H9 (cell line): ENCODE results near the gene IFNL1. TPM values are rescaled to one million over a fixed set of nuclear protein-coding genes. Genes with fewer than 3 reads are reported as not detected.

Source experiments
- DNase-seq: peaks from one replicate; pipeline ENCODE4 v3.0.0-alpha.2; 2017
- H2AFZ ChIP-seq: one replicate; pipeline ENCODE4 v1.6.1; 2013; ENCODE audit warnings: mild to moderate bottlenecking, low read length, control low read depth, moderate library complexity
- H2AK5ac ChIP-seq: 2 replicates; pipeline ENCODE4 v1.6.1; 2013; ENCODE audit warnings: low read length, control low read depth, mixed read lengths; ENCODE audit not compliant: insufficient read length
- H2BK120ac ChIP-seq: one replicate; pipeline ENCODE4 v1.6.1; 2013; ENCODE audit warnings: low read depth, mild to moderate bottlenecking, low read length, control low read depth, inconsistent platforms; ENCODE audit not compliant: poor library complexity, severe bottlenecking
- H2BK12ac ChIP-seq: 2 replicates; pipeline ENCODE4 v1.6.1; 2013; ENCODE audit warnings: low read length, control low read depth, mixed read lengths, low read depth; ENCODE audit not compliant: insufficient read length
- H2BK15ac ChIP-seq: 2 replicates; pipeline ENCODE4 v1.6.1; 2013; ENCODE audit warnings: low read depth, low read length, control low read depth
- H2BK20ac ChIP-seq: one replicate; pipeline ENCODE4 v1.6.1; 2013; ENCODE audit warnings: low read depth, mild to moderate bottlenecking, low read length, control low read depth, inconsistent platforms; ENCODE audit not compliant: poor library complexity, severe bottlenecking
- H2BK5ac ChIP-seq: 2 replicates; pipeline ENCODE4 v1.6.1; 2013; ENCODE audit warnings: low read length, control low read depth, mixed read lengths; ENCODE audit not compliant: insufficient read length
- H3K14ac ChIP-seq: 2 replicates; pipeline ENCODE4 v1.6.1; 2013; ENCODE audit warnings: low read length, control low read depth; ENCODE audit not compliant: insufficient read depth
- H3K18ac ChIP-seq: 2 replicates; pipeline ENCODE4 v1.6.1; 2013; ENCODE audit warnings: low read depth, mild to moderate bottlenecking, mixed read lengths, low read length, control low read depth; ENCODE audit not compliant: insufficient read length
- H3K23ac ChIP-seq: 2 replicates; pipeline ENCODE4 v1.6.1; 2013; ENCODE audit warnings: low read length, control low read depth, mixed read lengths, low read depth; ENCODE audit not compliant: insufficient read length
- H3K23me2 ChIP-seq: 2 replicates; pipeline ENCODE4 v1.6.1; 2013; ENCODE audit warnings: low read depth, mild to moderate bottlenecking, mixed read lengths, low read length, control low read depth; ENCODE audit not compliant: insufficient read length, poor library complexity, severe bottlenecking
- H3K27ac ChIP-seq: 2 replicates; pipeline ENCODE4 v1.5.1; 2013; ENCODE audit warnings: low read length, control low read depth, mixed read lengths, low read depth; ENCODE audit not compliant: insufficient read length
- H3K27me3 ChIP-seq: 2 replicates; pipeline ENCODE4 v1.6.1; 2013; ENCODE audit warnings: low read length, control low read depth, inconsistent platforms; ENCODE audit not compliant: insufficient read depth
- H3K4ac ChIP-seq: 2 replicates; pipeline ENCODE4 v1.6.1; 2013; ENCODE audit warnings: low read depth, mild to moderate bottlenecking, control low read depth, inconsistent platforms, low read length, moderate library complexity
- H3K4me1 ChIP-seq: 2 replicates; pipeline ENCODE4 v1.6.1; 2013; ENCODE audit warnings: low read length, control low read depth, inconsistent platforms; ENCODE audit not compliant: insufficient read depth
- H3K4me2 ChIP-seq: 2 replicates; pipeline ENCODE4 v1.6.1; 2013; ENCODE audit warnings: low read length, control low read depth, mixed read lengths; ENCODE audit not compliant: insufficient read length, insufficient read depth
- H3K56ac ChIP-seq: 2 replicates; pipeline ENCODE4 v1.6.1; 2013; ENCODE audit warnings: low read depth, mild to moderate bottlenecking, mixed read lengths, low read length, control low read depth; ENCODE audit not compliant: insufficient read length
- H3K79me1 ChIP-seq: 2 replicates; pipeline ENCODE4 v1.6.1; 2013; ENCODE audit warnings: low read depth, mild to moderate bottlenecking, moderate library complexity, low read length, control low read depth, inconsistent platforms; ENCODE audit not compliant: insufficient read depth, poor library complexity, severe bottlenecking
- H3K79me2 ChIP-seq: 2 replicates; pipeline ENCODE4 v1.6.1; 2013; ENCODE audit warnings: low read length, control low read depth, inconsistent platforms; ENCODE audit not compliant: insufficient read depth
- H3K9ac ChIP-seq: 2 replicates; pipeline ENCODE4 v1.6.1; 2013; ENCODE audit warnings: low read length, control low read depth, mixed read lengths; ENCODE audit not compliant: insufficient read length; ENCODE audit errors: extremely low read depth
- H3K9me3 ChIP-seq: one replicate; pipeline ENCODE4 v1.6.1; 2013; ENCODE audit warnings: low read depth, low read length, inconsistent platforms; ENCODE audit not compliant: control insufficient read depth
- H3T11ph ChIP-seq: one replicate; pipeline ENCODE4 v1.6.1; 2013; ENCODE audit warnings: mild to moderate bottlenecking, low read length, control low read depth, inconsistent platforms
- H4K20me1 ChIP-seq: one replicate; pipeline ENCODE4 v1.6.1; 2013; ENCODE audit not compliant: control insufficient read depth, insufficient read length, insufficient read depth
- H4K5ac ChIP-seq: 2 replicates; pipeline ENCODE4 v1.6.1; 2013; ENCODE audit warnings: low read depth, mild to moderate bottlenecking, mixed read lengths, low read length, control low read depth; ENCODE audit not compliant: insufficient read length
- H4K8ac ChIP-seq: replicated peaks from 2 replicates; pipeline ENCODE4 v1.6.1; 2013; ENCODE audit warnings: low read length, control low read depth, mixed read lengths, low read depth; ENCODE audit not compliant: insufficient read length
- H4K91ac ChIP-seq: 2 replicates; pipeline ENCODE4 v1.6.1; 2013; ENCODE audit warnings: low read depth, mild to moderate bottlenecking, moderate library complexity, mixed read lengths, low read length, control low read depth; ENCODE audit not compliant: insufficient read length
- H3K27ac Mint-ChIP-seq, 3 experiments: 2 replicates in 2 of 3; 3 replicates in 1 of 3; pipeline ENCODE4 v1.8.0; 2020 to 2021; ENCODE audit warnings: mixed read lengths in 3 of 3, mild to moderate bottlenecking in 1 of 3, moderate library complexity in 1 of 3
- H3K27me3 Mint-ChIP-seq: 2 replicates; pipeline ENCODE4 v1.8.0; 2021; ENCODE audit warnings: low read depth, mild to moderate bottlenecking, moderate library complexity, mixed read lengths
- H3K36me3 Mint-ChIP-seq, 3 experiments: 2 replicates in 2 of 3; 3 replicates in 1 of 3; pipeline ENCODE4 v1.8.0; 2020 to 2021; ENCODE audit warnings: low read depth in 3 of 3, mixed read lengths in 3 of 3; ENCODE audit not compliant: insufficient read depth in 1 of 3
- H3K4me1 Mint-ChIP-seq, 2 experiments: 2 replicates each; pipeline ENCODE4 v1.8.0; 2020; ENCODE audit warnings: mixed read lengths in 2 of 2
- H3K4me3 Mint-ChIP-seq, 2 experiments: 2 replicates in 1 of 2; 3 replicates in 1 of 2; pipeline ENCODE4 v1.8.0; 2020 to 2021; ENCODE audit warnings: mild to moderate bottlenecking in 2 of 2, mixed read lengths in 2 of 2, moderate library complexity in 1 of 2
- H3K9me3 Mint-ChIP-seq, 2 experiments: 2 replicates in 1 of 2; 3 replicates in 1 of 2; pipeline ENCODE4 v1.8.0; 2020; ENCODE audit warnings: mild to moderate bottlenecking in 2 of 2, mixed read lengths in 2 of 2, moderate library complexity in 1 of 2
- WGBS: extraction: QIAGEN DNeasy Blood & Tissue Kit; methylation state at CpG from one replicate; pipeline ENCODE4 v1.1.7; 2013; ENCODE audit warnings: missing lambda C conversion rate, low lambda C conversion rate, mixed read lengths; ENCODE audit not compliant: insufficient read length; ENCODE audit errors: extremely low coverage; 5-methylcytosine and 5-hydroxymethylcytosine counted together
- total RNA-seq: library from RNA; stranded (reverse); gene quantifications from 2 replicates; pipeline ENCODE4 v1.2.1, GENCODE V29; 2021
- TF ChIP-seq, protein P1 (sequence below): fragments of 200-600 bp; sonication (generic); conservative IDR thresholded peaks from 3 replicates; pipeline ENCODE4 v1.8.0; 2021; ENCODE audit warnings: antibody characterized with exemption, mild to moderate bottlenecking

IFNL1 gene
- total RNA-seq, 1 experiment from 2014 or later: not detected

DNA sequence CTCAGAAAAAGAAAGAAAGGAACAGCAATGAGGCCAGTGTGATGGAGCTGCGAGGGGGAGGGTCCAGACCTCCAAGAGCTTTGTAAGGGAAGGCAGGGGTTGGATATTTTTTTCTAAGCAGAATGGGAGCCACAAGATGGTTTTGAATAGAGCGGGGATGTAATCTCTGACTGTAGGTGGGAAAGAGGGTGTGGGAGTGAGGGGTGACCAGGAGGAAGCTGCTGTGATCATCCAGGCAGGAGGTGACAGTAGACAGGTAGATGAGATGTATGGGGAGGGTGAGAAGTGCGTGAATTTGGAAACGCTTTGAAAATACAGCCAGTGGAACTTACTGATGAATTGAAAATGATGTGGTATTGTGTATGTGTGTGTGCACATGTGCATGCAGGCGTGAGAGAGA, 20.6 kb upstream of the IFNL1 start:
- no peak overlapping the region for H2AK5ac ChIP-seq

More for the DNA sequence above, 20.6 kb upstream of the IFNL1 start:
- no peak overlapping the region for H2BK5ac ChIP-seq
- no peak overlapping the region for H2BK20ac ChIP-seq
- Mint-ChIP-seq H3K4me3 (no peak overlapping the region), H3K27ac (no peak overlapping the region), H3K9me3 (no peaks in the 10 kb centered on the region), H3K36me3 (no peaks in the 10 kb centered on the region), H3K27me3 (peaks cover 65% of the 10 kb centered on the region), H3K4me1 (peaks cover 0 to 4% of the 10 kb centered on the region in 2 experiments; a peak in 2 of 4 replicates)
- no peaks in the 10 kb centered on the region for H3K9me3 ChIP-seq
- H3K79me2 ChIP-seq: no peaks in the 10 kb centered on the region
- H4K20me1 ChIP-seq: no peaks in the 10 kb centered on the region
- H3K56ac ChIP-seq: no peak overlapping the region
- no peak overlapping the region for H3K4ac ChIP-seq
- H3K9ac ChIP-seq: no peak overlapping the region
- H2BK120ac ChIP-seq: no peak overlapping the region
- H3T11ph ChIP-seq: no peak overlapping the region
- H3K18ac ChIP-seq: no peak overlapping the region
- no peak for DNase-seq
- no peak overlapping the region for H3K14ac ChIP-seq
- TF ChIP-seq, protein P1, sequence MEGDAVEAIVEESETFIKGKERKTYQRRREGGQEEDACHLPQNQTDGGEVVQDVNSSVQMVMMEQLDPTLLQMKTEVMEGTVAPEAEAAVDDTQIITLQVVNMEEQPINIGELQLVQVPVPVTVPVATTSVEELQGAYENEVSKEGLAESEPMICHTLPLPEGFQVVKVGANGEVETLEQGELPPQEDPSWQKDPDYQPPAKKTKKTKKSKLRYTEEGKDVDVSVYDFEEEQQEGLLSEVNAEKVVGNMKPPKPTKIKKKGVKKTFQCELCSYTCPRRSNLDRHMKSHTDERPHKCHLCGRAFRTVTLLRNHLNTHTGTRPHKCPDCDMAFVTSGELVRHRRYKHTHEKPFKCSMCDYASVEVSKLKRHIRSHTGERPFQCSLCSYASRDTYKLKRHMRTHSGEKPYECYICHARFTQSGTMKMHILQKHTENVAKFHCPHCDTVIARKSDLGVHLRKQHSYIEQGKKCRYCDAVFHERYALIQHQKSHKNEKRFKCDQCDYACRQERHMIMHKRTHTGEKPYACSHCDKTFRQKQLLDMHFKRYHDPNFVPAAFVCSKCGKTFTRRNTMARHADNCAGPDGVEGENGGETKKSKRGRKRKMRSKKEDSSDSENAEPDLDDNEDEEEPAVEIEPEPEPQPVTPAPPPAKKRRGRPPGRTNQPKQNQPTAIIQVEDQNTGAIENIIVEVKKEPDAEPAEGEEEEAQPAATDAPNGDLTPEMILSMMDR: no peak
- H2AFZ ChIP-seq: no peak overlapping the region
- WGBS: no CpG with 5 or more reads among the region's 5 CpGs
- no peak overlapping the region for H2BK15ac ChIP-seq
- no peak overlapping the region for H3K4me2 ChIP-seq
- H3K27me3 ChIP-seq: no peaks in the 10 kb centered on the region
- no peak overlapping the region for H3K23ac ChIP-seq
- no peaks in the 10 kb centered on the region for H3K4me1 ChIP-seq
- H3K79me1 ChIP-seq: no peaks in the 10 kb centered on the region
- no peak overlapping the region for H4K8ac ChIP-seq
- H2BK12ac ChIP-seq: no peak overlapping the region
- no peak overlapping the region for H3K27ac ChIP-seq
- no peak overlapping the region for H4K5ac ChIP-seq
- no peaks in the 10 kb centered on the region for H3K23me2 ChIP-seq
- H4K91ac ChIP-seq: no peak overlapping the region
